WTC11 (cell line): ENCODE results near the gene MYOG. TPM values are rescaled to one million over a fixed set of nuclear protein-coding genes. Genes with fewer than 3 reads are reported as not detected.
A peak's percentile ranks its signal among the peaks of the same experiment; 100 is the strongest.

Source experiments
- ATAC-seq: fragments of 200-7000 bp; cut with Tn5 transposase; 2 replicates; pipeline ENCODE4 v1.10.0; 2021; ENCODE audit warnings: mild to moderate bottlenecking, moderate library complexity
- CTCF ChIA-PET: fragments of 300-600 bp; sonication (Branson Sonifier 250); formaldehyde crosslinking; loops from one replicate; lab custom pipeline; 2021; ENCODE audit warnings: antibody characterized with exemption; lab: Charles Lee
- POLR2A ChIA-PET: fragments of 350-600 bp; sonication (Branson Sonifier 250); formaldehyde crosslinking; loops from one replicate; lab custom pipeline; 2021; ENCODE audit warnings: antibody characterized with exemption; lab: Charles Lee
- DNase-seq: peaks from one replicate; pipeline ENCODE4 v3.0.0; 2021; ENCODE audit warnings: low spot score
- H3K27ac Mint-ChIP-seq: 2 replicates; pipeline ENCODE4 v1.8.0; 2021; ENCODE audit warnings: mixed read lengths
- H3K27me3 Mint-ChIP-seq: 2 replicates; pipeline ENCODE4 v1.8.0; 2021; ENCODE audit warnings: low read depth, mild to moderate bottlenecking, moderate library complexity, mixed read lengths
- H3K36me3 Mint-ChIP-seq: 2 replicates; pipeline ENCODE4 v1.8.0; 2021; ENCODE audit warnings: mixed read lengths
- H3K4me1 Mint-ChIP-seq: 2 replicates; pipeline ENCODE4 v1.8.0; 2022; ENCODE audit warnings: mixed read lengths
- H3K4me3 Mint-ChIP-seq: 2 replicates; pipeline ENCODE4 v1.8.0; 2021; ENCODE audit warnings: mild to moderate bottlenecking, moderate library complexity, mixed read lengths
- H3K9me3 Mint-ChIP-seq: 2 replicates; pipeline ENCODE4 v1.8.0; 2021; ENCODE audit warnings: mixed read lengths
- ATF1 ChIP-seq: sonication (generic); formaldehyde crosslinking; IDR thresholded peaks from 2 replicates; pipeline ENCODE4 v1.8.1; 2023; ENCODE audit warnings: mild to moderate bottlenecking, moderate library complexity, missing genetic modification reagents
- ATF3 ChIP-seq: sonication (generic); formaldehyde crosslinking; conservative IDR thresholded peaks from 2 replicates; pipeline ENCODE4 v1.8.1; 2022; ENCODE audit warnings: mild to moderate bottlenecking, missing genetic modification reagents
- CREM ChIP-seq: sonication (generic); formaldehyde crosslinking; IDR thresholded peaks from 2 replicates; pipeline ENCODE4 v1.8.1; 2022; ENCODE audit warnings: mild to moderate bottlenecking, missing genetic modification reagents, moderate library complexity
- EMX1 ChIP-seq: fragments of 250-450 bp; sonication (Bioruptor Pico); IDR thresholded peaks from 2 replicates; pipeline ENCODE4 v1.8.0; 2021; ENCODE audit warnings: mild to moderate bottlenecking
- GRHL2 ChIP-seq: fragments of 250-450 bp; sonication (Bioruptor Pico); IDR thresholded peaks from 2 replicates; pipeline ENCODE4 v1.8.0; 2022; ENCODE audit warnings: mild to moderate bottlenecking, moderate library complexity; ENCODE audit not compliant: insufficient replicate concordance, severe bottlenecking
- IRF2 ChIP-seq: sonication (generic); formaldehyde crosslinking; IDR thresholded peaks from 2 replicates; pipeline ENCODE4 v1.8.0; 2022; ENCODE audit warnings: low read depth, missing genetic modification reagents, borderline replicate concordance
- JUN ChIP-seq: sonication (generic); formaldehyde crosslinking; IDR thresholded peaks from 2 replicates; pipeline ENCODE4 v1.8.0; 2023; ENCODE audit warnings: mild to moderate bottlenecking, missing genetic modification reagents
- NFE2L1 ChIP-seq: sonication (generic); formaldehyde crosslinking; IDR thresholded peaks from 2 replicates; pipeline ENCODE4 v1.8.1; 2023; ENCODE audit warnings: missing genetic modification reagents
- OVOL2 ChIP-seq: fragments of 250-450 bp; sonication (Bioruptor Pico); IDR thresholded peaks from 2 replicates; pipeline ENCODE4 v1.9.0; 2021; ENCODE audit warnings: mild to moderate bottlenecking, borderline replicate concordance
- PREB ChIP-seq: sonication (generic); formaldehyde crosslinking; IDR thresholded peaks from 2 replicates; pipeline ENCODE4 v1.8.1; 2022; ENCODE audit warnings: mild to moderate bottlenecking, missing genetic modification reagents, moderate library complexity, borderline replicate concordance
- PRRX2 ChIP-seq: fragments of 250-450 bp; sonication (Bioruptor Pico); IDR thresholded peaks from 2 replicates; pipeline ENCODE4 v1.8.0; 2021; ENCODE audit warnings: mild to moderate bottlenecking
- TCF7 ChIP-seq: sonication (generic); formaldehyde crosslinking; IDR thresholded peaks from 2 replicates; pipeline ENCODE4 v1.8.0; 2022; ENCODE audit warnings: mild to moderate bottlenecking, low read depth, missing genetic modification reagents, moderate library complexity
- USF1 ChIP-seq: sonication (generic); formaldehyde crosslinking; IDR thresholded peaks from 2 replicates; pipeline ENCODE4 v1.8.0; 2022; ENCODE audit warnings: mild to moderate bottlenecking, missing genetic modification reagents
- ZBTB21 ChIP-seq: sonication (generic); formaldehyde crosslinking; IDR thresholded peaks from 2 replicates; pipeline ENCODE4 v1.8.1; 2023; ENCODE audit warnings: mild to moderate bottlenecking, missing genetic modification reagents, borderline replicate concordance
- ZBTB43 ChIP-seq: sonication (generic); formaldehyde crosslinking; IDR thresholded peaks from 2 replicates; pipeline ENCODE4 v1.8.1; 2023; ENCODE audit warnings: mild to moderate bottlenecking, missing genetic modification reagents
- ZNF121 ChIP-seq: sonication (generic); formaldehyde crosslinking; IDR thresholded peaks from 2 replicates; pipeline ENCODE4 v1.8.0; 2023; ENCODE audit warnings: missing genetic modification reagents
- ZNF219 ChIP-seq: sonication (generic); formaldehyde crosslinking; IDR thresholded peaks from 2 replicates; pipeline ENCODE4 v1.8.0; 2023; ENCODE audit warnings: missing genetic modification reagents, mild to moderate bottlenecking, borderline replicate concordance
- ZNF232 ChIP-seq: sonication (generic); formaldehyde crosslinking; IDR thresholded peaks from 2 replicates; pipeline ENCODE4 v1.8.0; 2022; ENCODE audit warnings: mild to moderate bottlenecking, missing genetic modification reagents
- ZNF396 ChIP-seq: fragments of 250-450 bp; sonication (Bioruptor Pico); IDR thresholded peaks from 2 replicates; pipeline ENCODE4 v1.8.0; 2021; ENCODE audit warnings: mild to moderate bottlenecking, moderate library complexity, borderline replicate concordance
- total RNA-seq: library from RNA; stranded (reverse); gene quantifications from 3 replicates; pipeline ENCODE4 v1.2.3, GENCODE V29; 2021
- TF ChIP-seq, protein P1 (sequence below): fragments of 250-450 bp; sonication (Bioruptor Pico); IDR thresholded peaks from 2 replicates; pipeline ENCODE4 v1.9.0; 2021; ENCODE audit warnings: moderate library complexity, mild to moderate bottlenecking, inconsistent platforms, borderline replicate concordance
- TF ChIP-seq, protein P2 (sequence below): fragments of 250-450 bp; sonication (Bioruptor Pico); IDR thresholded peaks from 2 replicates; pipeline ENCODE4 v1.9.0; 2021; ENCODE audit warnings: mild to moderate bottlenecking
- TF ChIP-seq, protein P3 (sequence below): sonication (generic); formaldehyde crosslinking; IDR thresholded peaks from 2 replicates; pipeline ENCODE4 v1.8.0; 2023; ENCODE audit warnings: missing genetic modification reagents, mild to moderate bottlenecking, borderline replicate concordance

The MYOG gene
- total RNA-seq, 1 experiment from 2014 or later = not detected

- H3K9me3 Mint-ChIP-seq = no peaks in the 10 kb centered on the region
- ATAC-seq (no peak), DNase-seq (no peak)
- peaks cover 18% of the 10 kb centered on the region for H3K4me1 Mint-ChIP-seq
- H3K36me3 Mint-ChIP-seq = peaks cover 24% of the 10 kb centered on the region
- POLR2A ChIA-PET = no interaction called here
- H3K27ac Mint-ChIP-seq = no peak overlapping the region
- CTCF ChIA-PET = interaction anchor here (1.2 to 8.9 kb wide), 4 partner anchors 9 to 223 kb away, joined by 4 to 369 read pairs (median 8); partner anchors contain the start of gene ADORA1
- TF ChIP-seq PREB (CRISPR knock-in tag) (no peak), GRHL2 (CRISPR knock-in tag) (no peak), ATF1 (CRISPR knock-in tag) (no peak), USF1 (no peak), OVOL2 (CRISPR knock-in tag) (no peak), IRF2 (CRISPR knock-in tag) (no peak), ATF3 (CRISPR knock-in tag) (no peak)
- TF ChIP-seq, protein P1, sequence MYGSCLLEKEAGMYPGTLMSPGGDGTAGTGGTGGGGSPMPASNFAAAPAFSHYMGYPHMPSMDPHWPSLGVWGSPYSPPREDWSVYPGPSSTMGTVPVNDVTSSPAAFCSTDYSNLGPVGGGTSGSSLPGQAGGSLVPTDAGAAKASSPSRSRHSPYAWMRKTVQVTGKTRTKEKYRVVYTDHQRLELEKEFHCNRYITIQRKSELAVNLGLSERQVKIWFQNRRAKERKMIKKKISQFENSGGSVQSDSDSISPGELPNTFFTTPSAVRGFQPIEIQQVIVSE (CRISPR knock-in tag) = no peak
- H3K27me3 Mint-ChIP-seq = no peaks in the 10 kb centered on the region; the same call in 1 of the 2 replicates
- H3K4me3 Mint-ChIP-seq = no peak overlapping the region
Measured at GRCh38 chr1:203045336-203045735, 40.5 kb downstream of the MYOG start.

DNA sequence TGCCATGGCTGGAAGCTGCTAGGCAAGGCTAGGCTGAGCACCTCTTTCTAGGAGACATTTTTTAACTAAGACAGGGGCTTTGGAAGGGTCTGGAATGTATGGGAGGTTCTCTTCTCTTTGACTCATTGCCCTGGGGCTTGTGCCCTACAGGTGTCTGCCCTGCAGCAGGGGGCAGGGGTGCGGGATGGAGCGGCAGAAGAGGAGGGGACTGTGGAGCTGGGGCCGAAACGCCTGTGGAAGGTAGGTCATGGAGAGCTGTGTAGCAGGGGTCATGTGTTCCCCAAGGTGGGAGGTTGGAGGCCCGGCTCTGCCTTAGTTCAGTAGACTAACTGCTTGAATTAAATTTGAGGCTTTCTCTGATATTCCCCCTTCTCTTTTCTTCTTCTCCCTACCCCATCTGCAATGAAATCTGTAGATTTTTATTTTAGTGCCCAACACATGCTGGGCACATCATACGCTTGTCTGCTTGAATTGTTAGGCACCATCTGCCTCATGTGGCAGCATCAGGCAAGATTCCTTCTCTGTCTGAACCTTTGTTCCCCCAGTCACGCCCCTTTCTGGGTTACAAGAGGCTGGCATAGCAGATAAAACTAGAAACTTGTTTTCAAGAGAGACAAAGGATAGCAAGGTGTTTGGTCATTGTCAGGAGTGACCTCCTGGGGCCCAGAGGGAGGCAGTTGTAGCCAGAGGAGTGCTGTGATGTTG, 41.1 kb downstream of the MYOG start:
- no peaks in the 10 kb centered on the region for H3K9me3 Mint-ChIP-seq
- POLR2A ChIA-PET = no interaction called here
- no peak overlapping the region for H3K4me3 Mint-ChIP-seq
- peak overlapping the region; percentile 52 for H3K27ac Mint-ChIP-seq
- CTCF ChIA-PET = interaction anchor here (1.2 to 8.9 kb wide), 4 partner anchors 9 to 223 kb away, joined by 4 to 369 read pairs (median 8); partner anchors contain the start of gene ADORA1
- peaks cover 23% of the 10 kb centered on the region for H3K4me1 Mint-ChIP-seq
- DNase-seq (no peak), ATAC-seq (no peak)
- H3K36me3 Mint-ChIP-seq = peaks cover 23% of the 10 kb centered on the region
- no peaks in the 10 kb centered on the region; the same call in 1 of the 2 replicates for H3K27me3 Mint-ChIP-seq
- TF ChIP-seq IRF2 (CRISPR knock-in tag) (no peak), ZNF396 (CRISPR knock-in tag) (no peak), JUN (CRISPR knock-in tag) (no peak), ATF3 (CRISPR knock-in tag) (no peak), CREM (no peak), PRRX2 (CRISPR knock-in tag) (no peak), ZNF219 (CRISPR knock-in tag) (no peak), NFE2L1 (no peak), ZNF121 (CRISPR knock-in tag) (no peak), ZBTB43 (CRISPR knock-in tag) (no peak), ZNF232 (CRISPR knock-in tag) (no peak), EMX1 (CRISPR knock-in tag) (no peak), TCF7 (CRISPR knock-in tag) (no peak), ZBTB21 (CRISPR knock-in tag) (no peak)
- TF ChIP-seq, protein P2, sequence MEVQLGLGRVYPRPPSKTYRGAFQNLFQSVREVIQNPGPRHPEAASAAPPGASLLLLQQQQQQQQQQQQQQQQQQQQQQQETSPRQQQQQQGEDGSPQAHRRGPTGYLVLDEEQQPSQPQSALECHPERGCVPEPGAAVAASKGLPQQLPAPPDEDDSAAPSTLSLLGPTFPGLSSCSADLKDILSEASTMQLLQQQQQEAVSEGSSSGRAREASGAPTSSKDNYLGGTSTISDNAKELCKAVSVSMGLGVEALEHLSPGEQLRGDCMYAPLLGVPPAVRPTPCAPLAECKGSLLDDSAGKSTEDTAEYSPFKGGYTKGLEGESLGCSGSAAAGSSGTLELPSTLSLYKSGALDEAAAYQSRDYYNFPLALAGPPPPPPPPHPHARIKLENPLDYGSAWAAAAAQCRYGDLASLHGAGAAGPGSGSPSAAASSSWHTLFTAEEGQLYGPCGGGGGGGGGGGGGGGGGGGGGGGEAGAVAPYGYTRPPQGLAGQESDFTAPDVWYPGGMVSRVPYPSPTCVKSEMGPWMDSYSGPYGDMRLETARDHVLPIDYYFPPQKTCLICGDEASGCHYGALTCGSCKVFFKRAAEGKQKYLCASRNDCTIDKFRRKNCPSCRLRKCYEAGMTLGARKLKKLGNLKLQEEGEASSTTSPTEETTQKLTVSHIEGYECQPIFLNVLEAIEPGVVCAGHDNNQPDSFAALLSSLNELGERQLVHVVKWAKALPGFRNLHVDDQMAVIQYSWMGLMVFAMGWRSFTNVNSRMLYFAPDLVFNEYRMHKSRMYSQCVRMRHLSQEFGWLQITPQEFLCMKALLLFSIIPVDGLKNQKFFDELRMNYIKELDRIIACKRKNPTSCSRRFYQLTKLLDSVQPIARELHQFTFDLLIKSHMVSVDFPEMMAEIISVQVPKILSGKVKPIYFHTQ = no peak
- TF ChIP-seq, protein P3, sequence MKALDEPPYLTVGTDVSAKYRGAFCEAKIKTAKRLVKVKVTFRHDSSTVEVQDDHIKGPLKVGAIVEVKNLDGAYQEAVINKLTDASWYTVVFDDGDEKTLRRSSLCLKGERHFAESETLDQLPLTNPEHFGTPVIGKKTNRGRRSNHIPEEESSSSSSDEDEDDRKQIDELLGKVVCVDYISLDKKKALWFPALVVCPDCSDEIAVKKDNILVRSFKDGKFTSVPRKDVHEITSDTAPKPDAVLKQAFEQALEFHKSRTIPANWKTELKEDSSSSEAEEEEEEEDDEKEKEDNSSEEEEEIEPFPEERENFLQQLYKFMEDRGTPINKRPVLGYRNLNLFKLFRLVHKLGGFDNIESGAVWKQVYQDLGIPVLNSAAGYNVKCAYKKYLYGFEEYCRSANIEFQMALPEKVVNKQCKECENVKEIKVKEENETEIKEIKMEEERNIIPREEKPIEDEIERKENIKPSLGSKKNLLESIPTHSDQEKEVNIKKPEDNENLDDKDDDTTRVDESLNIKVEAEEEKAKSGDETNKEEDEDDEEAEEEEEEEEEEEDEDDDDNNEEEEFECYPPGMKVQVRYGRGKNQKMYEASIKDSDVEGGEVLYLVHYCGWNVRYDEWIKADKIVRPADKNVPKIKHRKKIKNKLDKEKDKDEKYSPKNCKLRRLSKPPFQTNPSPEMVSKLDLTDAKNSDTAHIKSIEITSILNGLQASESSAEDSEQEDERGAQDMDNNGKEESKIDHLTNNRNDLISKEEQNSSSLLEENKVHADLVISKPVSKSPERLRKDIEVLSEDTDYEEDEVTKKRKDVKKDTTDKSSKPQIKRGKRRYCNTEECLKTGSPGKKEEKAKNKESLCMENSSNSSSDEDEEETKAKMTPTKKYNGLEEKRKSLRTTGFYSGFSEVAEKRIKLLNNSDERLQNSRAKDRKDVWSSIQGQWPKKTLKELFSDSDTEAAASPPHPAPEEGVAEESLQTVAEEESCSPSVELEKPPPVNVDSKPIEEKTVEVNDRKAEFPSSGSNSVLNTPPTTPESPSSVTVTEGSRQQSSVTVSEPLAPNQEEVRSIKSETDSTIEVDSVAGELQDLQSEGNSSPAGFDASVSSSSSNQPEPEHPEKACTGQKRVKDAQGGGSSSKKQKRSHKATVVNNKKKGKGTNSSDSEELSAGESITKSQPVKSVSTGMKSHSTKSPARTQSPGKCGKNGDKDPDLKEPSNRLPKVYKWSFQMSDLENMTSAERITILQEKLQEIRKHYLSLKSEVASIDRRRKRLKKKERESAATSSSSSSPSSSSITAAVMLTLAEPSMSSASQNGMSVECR (CRISPR knock-in tag) = no peak
